HAP-1 (cell line): ENCODE data around the gene TCF4.

Source experiments
- DNase-seq, 2 experiments: peaks; one replicate each; pipeline ENCODE4 v3.0.0-alpha.2; 2016 to 2020; ENCODE audit warnings: low spot score in 2 of 2
- H3K27me3 ChIP-seq: fragments of 250-450 bp; sonication (Bioruptor Pico); 2 replicates; pipeline ENCODE4 v1.5.1; 2020; ENCODE audit warnings: low read depth, mild to moderate bottlenecking, moderate library complexity
- H3K36me3 ChIP-seq: fragments of 250-450 bp; sonication (Bioruptor Pico); replicated peaks from 2 replicates; pipeline ENCODE4 v1.5.1; 2020; ENCODE audit warnings: mild to moderate bottlenecking
- H3K4me1 ChIP-seq: fragments of 250-450 bp; sonication (Bioruptor Pico); 2 replicates; pipeline ENCODE4 v1.5.1; 2020; ENCODE audit warnings: mild to moderate bottlenecking
- H3K4me3 ChIP-seq: fragments of 250-450 bp; sonication (Bioruptor Pico); 2 replicates; pipeline ENCODE4 v1.5.1; 2020; ENCODE audit warnings: mild to moderate bottlenecking, moderate library complexity
- H3K9me3 ChIP-seq: fragments of 250-450 bp; sonication (Bioruptor Pico); 2 replicates; pipeline ENCODE4 v1.5.1; 2020; ENCODE audit warnings: mild to moderate bottlenecking, moderate library complexity
- in situ Hi-C: fragments of 300-500 bp; cut with MboI; formaldehyde crosslinking; loops from 3 replicates; pipeline ENCODE4 v1.14.3; 2020; ENCODE audit warnings: low sequenced_read_pairs, inconsistent platforms, mixed read lengths

The TCF4 gene

GRCh38 chr18:55458456-55459203 lies 129.4 kb downstream of the TCF4 start:
- H3K4me3 ChIP-seq, result no peak overlapping the region
- H3K9me3 ChIP-seq, result no peaks in the 10 kb centered on the region
- no peaks in the 10 kb centered on the region for H3K27me3 ChIP-seq
- peak in 1 of 2 experiments; percentile 13 for DNase-seq
- in situ Hi-C loops, result no loop called here
- H3K4me1 ChIP-seq, result peaks cover 7% of the 10 kb centered on the region; the same call in 1 of the 2 replicates
- H3K36me3 ChIP-seq, result no peaks in the 10 kb centered on the region

GRCh38 chr18:55457028-55457427 lies 131.0 kb downstream of the TCF4 start:
- Histone ChIP-seq H3K4me1 (peaks cover 7% of the 10 kb centered on the region; the same call in 1 of the 2 replicates), H3K36me3 (no peaks in the 10 kb centered on the region), H3K27me3 (no peaks in the 10 kb centered on the region), H3K9me3 (no peaks in the 10 kb centered on the region), H3K4me3 (no peak overlapping the region)
- no peak for DNase-seq
- in situ Hi-C loops, result no loop called here

- Histone ChIP-seq H3K36me3 (no peaks in the 10 kb centered on the region), H3K4me3 (no peak overlapping the region), H3K4me1 (peaks cover 7% of the 10 kb centered on the region; the same call in 1 of the 2 replicates), H3K9me3 (no peaks in the 10 kb centered on the region), H3K27me3 (no peaks in the 10 kb centered on the region)
- in situ Hi-C loops, result no loop called here
- DNase-seq, result no peak
These were observed 132.1 kb downstream of the TCF4 start for GRCh38 chr18:55455938-55456337.

- in situ Hi-C loops, result no loop called here
These were observed 134.8 kb downstream of the TCF4 start for GRCh38 chr18:55453186-55453585.

GRCh38 chr18:55452123-55452611 lies 135.8 kb downstream of the TCF4 start:
- in situ Hi-C loops, result no loop called here
- H3K36me3 ChIP-seq, result no peaks in the 10 kb centered on the region; the same call in 1 of the 2 replicates
- no peak for DNase-seq
- H3K4me3 ChIP-seq, result no peak overlapping the region
- 0 out of 2 replicates have a peak, but pooled peaks cover 4% of the 10 kb centered on the region for H3K4me1 ChIP-seq
- no peaks in the 10 kb centered on the region for H3K9me3 ChIP-seq
- no peaks in the 10 kb centered on the region for H3K27me3 ChIP-seq

More at GRCh38 chr18:55453186-55453585, 134.8 kb downstream of the TCF4 start:
- Histone ChIP-seq H3K36me3 (no peaks in the 10 kb centered on the region; the same call in 1 of the 2 replicates), H3K4me3 (no peak overlapping the region), H3K9me3 (no peaks in the 10 kb centered on the region), H3K27me3 (no peaks in the 10 kb centered on the region), H3K4me1 (peaks cover 7% of the 10 kb centered on the region; the same call in 1 of the 2 replicates)
- no peak for DNase-seq

GRCh38 chr18:55449412-55450140 lies 138.4 kb downstream of the TCF4 start:
- in situ Hi-C loops, result no loop called here
- no peak for DNase-seq
- Histone ChIP-seq H3K36me3 (no peaks in the 10 kb centered on the region; the same call in 1 of the 2 replicates), H3K9me3 (0 out of 2 replicates have a peak, but pooled peaks cover 2% of the 10 kb centered on the region), H3K27me3 (no peaks in the 10 kb centered on the region), H3K4me1 (no peaks in the 10 kb centered on the region), H3K4me3 (no peak overlapping the region)

- H3K27me3 ChIP-seq, result no peaks in the 10 kb centered on the region
- no peak for DNase-seq
- no peaks in the 10 kb centered on the region; the same call in 1 of the 2 replicates for H3K36me3 ChIP-seq
- 0 out of 2 replicates have a peak, but pooled peaks cover 2% of the 10 kb centered on the region for H3K9me3 ChIP-seq
- in situ Hi-C loops, result no loop called here
- H3K4me3 ChIP-seq, result no peak overlapping the region
- no peaks in the 10 kb centered on the region for H3K4me1 ChIP-seq
These were observed 139.6 kb downstream of the TCF4 start for GRCh38 chr18:55448420-55448819.

- no peak overlapping the region for H3K4me3 ChIP-seq
- 0 out of 2 replicates have a peak, but pooled peaks cover 2% of the 10 kb centered on the region for H3K9me3 ChIP-seq
- in situ Hi-C loops, result no loop called here
- no peak for DNase-seq
- H3K27me3 ChIP-seq, result no peaks in the 10 kb centered on the region
- no peaks in the 10 kb centered on the region; the same call in 1 of the 2 replicates for H3K36me3 ChIP-seq
- no peaks in the 10 kb centered on the region for H3K4me1 ChIP-seq
These were observed 140.3 kb downstream of the TCF4 start for GRCh38 chr18:55447672-55448018.

GRCh38 chr18:55446996-55447671 lies 140.9 kb downstream of the TCF4 start:
- DNase-seq, result no peak
- no peaks in the 10 kb centered on the region; the same call in 1 of the 2 replicates for H3K36me3 ChIP-seq
- no peak overlapping the region for H3K4me3 ChIP-seq
- H3K27me3 ChIP-seq, result no peaks in the 10 kb centered on the region
- H3K9me3 ChIP-seq, result 0 out of 2 replicates have a peak, but pooled peaks cover 2% of the 10 kb centered on the region
- H3K4me1 ChIP-seq, result no peaks in the 10 kb centered on the region
- in situ Hi-C loops, result no loop called here

- no peak for DNase-seq
- in situ Hi-C loops, result no loop called here
- Histone ChIP-seq H3K4me1 (no peaks in the 10 kb centered on the region), H3K4me3 (no peak overlapping the region), H3K27me3 (no peaks in the 10 kb centered on the region), H3K9me3 (0 out of 2 replicates have a peak, but pooled peaks cover 2% of the 10 kb centered on the region), H3K36me3 (no peaks in the 10 kb centered on the region; the same call in 1 of the 2 replicates)
These were observed 143.5 kb downstream of the TCF4 start for GRCh38 chr18:55444536-55444935.

- 0 out of 2 replicates have a peak, but pooled peaks cover 2% of the 10 kb centered on the region for H3K9me3 ChIP-seq
- in situ Hi-C loops, result no loop called here
- no peak overlapping the region for H3K4me3 ChIP-seq
- H3K27me3 ChIP-seq, result no peaks in the 10 kb centered on the region
- no peaks in the 10 kb centered on the region; the same call in 1 of the 2 replicates for H3K36me3 ChIP-seq
- H3K4me1 ChIP-seq, result no peaks in the 10 kb centered on the region
- DNase-seq, result no peak
These were observed 144.2 kb downstream of the TCF4 start for GRCh38 chr18:55443776-55444175.

GRCh38 chr18:55442561-55442960 lies 145.4 kb downstream of the TCF4 start:
- Histone ChIP-seq H3K4me3 (no peak overlapping the region), H3K27me3 (no peaks in the 10 kb centered on the region), H3K36me3 (no peaks in the 10 kb centered on the region), H3K4me1 (no peaks in the 10 kb centered on the region), H3K9me3 (0 out of 2 replicates have a peak, but pooled peaks cover 2% of the 10 kb centered on the region)
- DNase-seq, result no peak
- in situ Hi-C loops, result no loop called here

- Histone ChIP-seq H3K4me3 (no peak overlapping the region), H3K4me1 (no peaks in the 10 kb centered on the region), H3K36me3 (no peaks in the 10 kb centered on the region), H3K9me3 (0 out of 2 replicates have a peak, but pooled peaks cover 2% of the 10 kb centered on the region), H3K27me3 (no peaks in the 10 kb centered on the region)
- in situ Hi-C loops, result no loop called here
- no peak for DNase-seq
These were observed 147.0 kb downstream of the TCF4 start for GRCh38 chr18:55440988-55441387.
